Epithelial cell of proximal tubule (primary cell): ENCODE results near the gene MED12L. TPM values are rescaled to one million over a fixed set of nuclear protein-coding genes. Genes with fewer than 3 reads are reported as not detected.
"Not testable (repeated sequence)": the region's sequence is repeated elsewhere in the genome, so short reads cannot be mapped to it uniquely, and the experiment has no call there.

Experiments used
- DNase-seq: peaks from one replicate; pipeline ENCODE4 v3.0.0-alpha.2; 2011; ENCODE audit warnings: low read depth
- H3K4me3 ChIP-seq: 2 replicates; pipeline ENCODE4 v1.5.1; 2011; ENCODE audit warnings: low read depth, mild to moderate bottlenecking, low read length
- total RNA-seq: library from RNA; depleted of rRNA; stranded (reverse); fragments of >200 nt; gene quantifications from 2 replicates; pipeline ENCODE4 v1.2.3, GENCODE V29; 2015
- TF ChIP-seq, protein P1 (sequence below): conservative IDR thresholded peaks from 2 replicates; pipeline ENCODE4 v1.5.1; 2012; ENCODE audit warnings: low read depth, mild to moderate bottlenecking, low read length

The MED12L gene
- total RNA-seq, 1 donor from 2014 or later = 0.12 TPM

- no peak overlapping the region for H3K4me3 ChIP-seq
- TF ChIP-seq, protein P1, sequence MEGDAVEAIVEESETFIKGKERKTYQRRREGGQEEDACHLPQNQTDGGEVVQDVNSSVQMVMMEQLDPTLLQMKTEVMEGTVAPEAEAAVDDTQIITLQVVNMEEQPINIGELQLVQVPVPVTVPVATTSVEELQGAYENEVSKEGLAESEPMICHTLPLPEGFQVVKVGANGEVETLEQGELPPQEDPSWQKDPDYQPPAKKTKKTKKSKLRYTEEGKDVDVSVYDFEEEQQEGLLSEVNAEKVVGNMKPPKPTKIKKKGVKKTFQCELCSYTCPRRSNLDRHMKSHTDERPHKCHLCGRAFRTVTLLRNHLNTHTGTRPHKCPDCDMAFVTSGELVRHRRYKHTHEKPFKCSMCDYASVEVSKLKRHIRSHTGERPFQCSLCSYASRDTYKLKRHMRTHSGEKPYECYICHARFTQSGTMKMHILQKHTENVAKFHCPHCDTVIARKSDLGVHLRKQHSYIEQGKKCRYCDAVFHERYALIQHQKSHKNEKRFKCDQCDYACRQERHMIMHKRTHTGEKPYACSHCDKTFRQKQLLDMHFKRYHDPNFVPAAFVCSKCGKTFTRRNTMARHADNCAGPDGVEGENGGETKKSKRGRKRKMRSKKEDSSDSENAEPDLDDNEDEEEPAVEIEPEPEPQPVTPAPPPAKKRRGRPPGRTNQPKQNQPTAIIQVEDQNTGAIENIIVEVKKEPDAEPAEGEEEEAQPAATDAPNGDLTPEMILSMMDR = no peak
- DNase-seq = no peak
Observed at GRCh38 chr3:151076626-151077025, 8.8 kb upstream of the MED12L start.

GRCh38 chr3:151081082-151081481 lies 4.4 kb upstream of the MED12L start:
- not testable (repeated sequence) for H3K4me3 ChIP-seq, DNase-seq

DNA sequence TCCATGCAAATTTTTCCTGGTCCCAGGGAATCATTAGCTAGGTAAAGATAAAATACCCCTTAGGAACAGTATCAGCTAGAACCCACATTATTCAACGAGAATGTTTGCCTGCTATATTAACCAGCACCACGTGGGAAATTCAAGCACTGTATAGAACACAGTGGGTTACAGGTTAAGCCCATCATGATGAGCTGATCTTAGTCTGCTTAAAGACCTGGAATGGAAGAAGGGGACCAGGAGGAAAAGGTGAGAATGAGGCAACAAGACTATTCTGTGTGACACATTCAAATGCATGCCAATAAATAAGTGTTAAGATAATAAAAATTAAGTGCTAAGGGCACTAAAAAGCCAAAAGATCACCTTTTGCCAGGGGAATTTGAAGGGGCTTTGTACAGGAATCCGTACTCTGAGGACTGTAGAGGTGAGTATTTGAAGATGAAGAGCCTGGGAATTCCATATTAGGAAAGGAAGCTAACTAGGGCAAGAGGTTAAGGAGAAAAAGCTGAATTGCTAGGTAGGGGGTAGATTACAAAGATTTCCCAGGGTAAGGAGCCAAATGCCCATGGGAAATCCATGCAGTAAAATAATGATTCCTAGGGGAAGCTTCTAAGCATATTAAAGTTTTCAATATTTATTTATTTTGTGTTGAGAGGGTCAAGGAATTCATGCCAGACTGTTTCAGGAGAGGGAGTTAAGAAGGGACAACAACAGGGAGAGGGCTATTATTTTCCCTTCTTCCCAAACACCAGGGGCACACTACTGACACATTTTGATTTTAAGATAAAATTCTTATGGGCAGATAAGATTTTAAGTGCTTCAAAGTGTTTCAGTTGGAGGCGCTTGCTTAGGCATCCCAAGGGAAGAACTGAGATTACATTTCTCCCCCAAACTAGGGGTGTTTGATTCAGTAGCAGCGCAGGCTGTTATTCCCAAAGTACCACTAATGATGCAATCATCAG lies 2.3 kb upstream of the MED12L start:
- TF ChIP-seq, protein P1 = no peak

GRCh38 chr3:151084893-151085226 lies 604 bp upstream of the MED12L start:
- no peak for DNase-seq
- peak overlapping the region; percentile 59 for H3K4me3 ChIP-seq
- TF ChIP-seq, protein P1 = no peak

More for the DNA sequence above, 2.3 kb upstream of the MED12L start:
- no peak overlapping the region for H3K4me3 ChIP-seq
- no peak for DNase-seq

DNA sequence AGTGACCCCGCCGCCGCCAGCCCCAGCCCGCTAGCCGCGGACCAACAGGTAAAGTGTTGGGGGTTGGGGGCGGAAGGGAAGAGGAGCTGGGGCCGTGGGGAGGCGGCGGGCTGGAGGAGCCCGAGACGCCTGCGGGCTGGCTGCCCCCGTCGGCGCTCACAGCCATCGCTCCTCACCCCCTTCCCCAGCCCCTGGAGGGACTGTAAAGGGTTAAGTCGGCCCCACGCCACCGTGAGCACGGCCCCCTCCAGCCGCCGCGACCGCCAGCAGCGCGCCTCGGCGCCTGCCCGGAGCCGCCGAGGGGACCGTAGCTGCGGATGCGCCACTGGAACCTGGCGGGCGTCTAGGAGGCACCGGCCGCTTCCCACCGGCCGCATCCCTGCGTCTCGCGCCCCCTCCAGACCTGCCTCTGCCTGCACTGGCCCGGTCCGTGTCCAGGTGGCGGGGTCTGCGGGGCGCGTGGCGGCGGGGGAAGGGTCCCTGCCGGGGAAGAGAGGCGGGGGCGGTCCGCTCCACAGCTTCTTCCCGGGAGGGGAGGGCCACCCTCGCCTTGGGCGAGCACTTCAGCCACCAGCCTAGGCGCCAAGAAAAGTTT lies 522 bp downstream of the MED12L start:
- DNase-seq = no peak
- TF ChIP-seq, protein P1 = no peak

GRCh38 chr3:151086484-151087456 lies 1.3 kb downstream of the MED12L start:
- peak overlapping the region; percentile 59 for H3K4me3 ChIP-seq
- peak; percentile 16 for DNase-seq
- TF ChIP-seq, protein P1 = peak; percentile 61

More for the DNA sequence above, 522 bp downstream of the MED12L start:
- H3K4me3 ChIP-seq = peak overlapping the region; percentile 59
